H9 (cell line): Measurements from ENCODE around the gene DCXR. TPM values are rescaled to one million over a fixed set of nuclear protein-coding genes. Genes with fewer than 3 reads are reported as not detected.

Experiments
- DNase-seq: peaks from one replicate; pipeline ENCODE4 v3.0.0-alpha.2; 2017
- H2AFZ ChIP-seq: one replicate; pipeline ENCODE4 v1.6.1; 2013; ENCODE audit warnings: mild to moderate bottlenecking, low read length, control low read depth, moderate library complexity
- H2AK5ac ChIP-seq: 2 replicates; pipeline ENCODE4 v1.6.1; 2013; ENCODE audit warnings: low read length, control low read depth, mixed read lengths; ENCODE audit not compliant: insufficient read length
- H2BK120ac ChIP-seq: one replicate; pipeline ENCODE4 v1.6.1; 2013; ENCODE audit warnings: low read depth, mild to moderate bottlenecking, low read length, control low read depth, inconsistent platforms; ENCODE audit not compliant: poor library complexity, severe bottlenecking
- H2BK12ac ChIP-seq: 2 replicates; pipeline ENCODE4 v1.6.1; 2013; ENCODE audit warnings: low read length, control low read depth, mixed read lengths, low read depth; ENCODE audit not compliant: insufficient read length
- H2BK15ac ChIP-seq: 2 replicates; pipeline ENCODE4 v1.6.1; 2013; ENCODE audit warnings: low read depth, low read length, control low read depth
- H2BK20ac ChIP-seq: one replicate; pipeline ENCODE4 v1.6.1; 2013; ENCODE audit warnings: low read depth, mild to moderate bottlenecking, low read length, control low read depth, inconsistent platforms; ENCODE audit not compliant: poor library complexity, severe bottlenecking
- H2BK5ac ChIP-seq: 2 replicates; pipeline ENCODE4 v1.6.1; 2013; ENCODE audit warnings: low read length, control low read depth, mixed read lengths; ENCODE audit not compliant: insufficient read length
- H3K14ac ChIP-seq: 2 replicates; pipeline ENCODE4 v1.6.1; 2013; ENCODE audit warnings: low read length, control low read depth; ENCODE audit not compliant: insufficient read depth
- H3K18ac ChIP-seq: 2 replicates; pipeline ENCODE4 v1.6.1; 2013; ENCODE audit warnings: low read depth, mild to moderate bottlenecking, mixed read lengths, low read length, control low read depth; ENCODE audit not compliant: insufficient read length
- H3K23ac ChIP-seq: 2 replicates; pipeline ENCODE4 v1.6.1; 2013; ENCODE audit warnings: low read length, control low read depth, mixed read lengths, low read depth; ENCODE audit not compliant: insufficient read length
- H3K23me2 ChIP-seq: 2 replicates; pipeline ENCODE4 v1.6.1; 2013; ENCODE audit warnings: low read depth, mild to moderate bottlenecking, mixed read lengths, low read length, control low read depth; ENCODE audit not compliant: insufficient read length, poor library complexity, severe bottlenecking
- H3K27ac ChIP-seq: 2 replicates; pipeline ENCODE4 v1.5.1; 2013; ENCODE audit warnings: low read length, control low read depth, mixed read lengths, low read depth; ENCODE audit not compliant: insufficient read length
- H3K27me3 ChIP-seq: 2 replicates; pipeline ENCODE4 v1.6.1; 2013; ENCODE audit warnings: low read length, control low read depth, inconsistent platforms; ENCODE audit not compliant: insufficient read depth
- H3K4ac ChIP-seq: 2 replicates; pipeline ENCODE4 v1.6.1; 2013; ENCODE audit warnings: low read depth, mild to moderate bottlenecking, control low read depth, inconsistent platforms, low read length, moderate library complexity
- H3K4me1 ChIP-seq: 2 replicates; pipeline ENCODE4 v1.6.1; 2013; ENCODE audit warnings: low read length, control low read depth, inconsistent platforms; ENCODE audit not compliant: insufficient read depth
- H3K4me2 ChIP-seq: 2 replicates; pipeline ENCODE4 v1.6.1; 2013; ENCODE audit warnings: low read length, control low read depth, mixed read lengths; ENCODE audit not compliant: insufficient read length, insufficient read depth
- H3K56ac ChIP-seq: 2 replicates; pipeline ENCODE4 v1.6.1; 2013; ENCODE audit warnings: low read depth, mild to moderate bottlenecking, mixed read lengths, low read length, control low read depth; ENCODE audit not compliant: insufficient read length
- H3K79me1 ChIP-seq: 2 replicates; pipeline ENCODE4 v1.6.1; 2013; ENCODE audit warnings: low read depth, mild to moderate bottlenecking, moderate library complexity, low read length, control low read depth, inconsistent platforms; ENCODE audit not compliant: insufficient read depth, poor library complexity, severe bottlenecking
- H3K79me2 ChIP-seq: 2 replicates; pipeline ENCODE4 v1.6.1; 2013; ENCODE audit warnings: low read length, control low read depth, inconsistent platforms; ENCODE audit not compliant: insufficient read depth
- H3K9ac ChIP-seq: 2 replicates; pipeline ENCODE4 v1.6.1; 2013; ENCODE audit warnings: low read length, control low read depth, mixed read lengths; ENCODE audit not compliant: insufficient read length; ENCODE audit errors: extremely low read depth
- H3K9me3 ChIP-seq: one replicate; pipeline ENCODE4 v1.6.1; 2013; ENCODE audit warnings: low read depth, low read length, inconsistent platforms; ENCODE audit not compliant: control insufficient read depth
- H3T11ph ChIP-seq: one replicate; pipeline ENCODE4 v1.6.1; 2013; ENCODE audit warnings: mild to moderate bottlenecking, low read length, control low read depth, inconsistent platforms
- H4K20me1 ChIP-seq: one replicate; pipeline ENCODE4 v1.6.1; 2013; ENCODE audit not compliant: control insufficient read depth, insufficient read length, insufficient read depth
- H4K5ac ChIP-seq: 2 replicates; pipeline ENCODE4 v1.6.1; 2013; ENCODE audit warnings: low read depth, mild to moderate bottlenecking, mixed read lengths, low read length, control low read depth; ENCODE audit not compliant: insufficient read length
- H4K8ac ChIP-seq: replicated peaks from 2 replicates; pipeline ENCODE4 v1.6.1; 2013; ENCODE audit warnings: low read length, control low read depth, mixed read lengths, low read depth; ENCODE audit not compliant: insufficient read length
- H4K91ac ChIP-seq: 2 replicates; pipeline ENCODE4 v1.6.1; 2013; ENCODE audit warnings: low read depth, mild to moderate bottlenecking, moderate library complexity, mixed read lengths, low read length, control low read depth; ENCODE audit not compliant: insufficient read length
- H3K27ac Mint-ChIP-seq, 3 experiments: 2 replicates in 2 of 3; 3 replicates in 1 of 3; pipeline ENCODE4 v1.8.0; 2020 to 2021; ENCODE audit warnings: mixed read lengths in 3 of 3, mild to moderate bottlenecking in 1 of 3, moderate library complexity in 1 of 3
- H3K27me3 Mint-ChIP-seq: 2 replicates; pipeline ENCODE4 v1.8.0; 2021; ENCODE audit warnings: low read depth, mild to moderate bottlenecking, moderate library complexity, mixed read lengths
- H3K36me3 Mint-ChIP-seq, 3 experiments: 2 replicates in 2 of 3; 3 replicates in 1 of 3; pipeline ENCODE4 v1.8.0; 2020 to 2021; ENCODE audit warnings: low read depth in 3 of 3, mixed read lengths in 3 of 3; ENCODE audit not compliant: insufficient read depth in 1 of 3
- H3K4me1 Mint-ChIP-seq, 2 experiments: 2 replicates each; pipeline ENCODE4 v1.8.0; 2020; ENCODE audit warnings: mixed read lengths in 2 of 2
- H3K4me3 Mint-ChIP-seq, 2 experiments: 2 replicates in 1 of 2; 3 replicates in 1 of 2; pipeline ENCODE4 v1.8.0; 2020 to 2021; ENCODE audit warnings: mild to moderate bottlenecking in 2 of 2, mixed read lengths in 2 of 2, moderate library complexity in 1 of 2
- H3K9me3 Mint-ChIP-seq, 2 experiments: 2 replicates in 1 of 2; 3 replicates in 1 of 2; pipeline ENCODE4 v1.8.0; 2020; ENCODE audit warnings: mild to moderate bottlenecking in 2 of 2, mixed read lengths in 2 of 2, moderate library complexity in 1 of 2
- CTCF ChIP-seq: fragments of 200-600 bp; sonication (generic); conservative IDR thresholded peaks from 3 replicates; pipeline ENCODE4 v1.8.0; 2021; ENCODE audit warnings: antibody characterized with exemption, mild to moderate bottlenecking
- WGBS: extraction: QIAGEN DNeasy Blood & Tissue Kit; methylation state at CpG from one replicate; pipeline ENCODE4 v1.1.7; 2013; ENCODE audit warnings: missing lambda C conversion rate, low lambda C conversion rate, mixed read lengths; ENCODE audit not compliant: insufficient read length; ENCODE audit errors: extremely low coverage; 5-methylcytosine and 5-hydroxymethylcytosine counted together
- total RNA-seq: library from RNA; stranded (reverse); gene quantifications from 2 replicates; pipeline ENCODE4 v1.2.1, GENCODE V29; 2021

Gene DCXR
- total RNA-seq, 1 experiment from 2014 or later = 93.6 TPM

GRCh38 chr17:82073446-82073845 is 35.9 kb upstream of the DCXR start:
- H4K91ac ChIP-seq = no peak overlapping the region
- H2BK120ac ChIP-seq = no peak overlapping the region
- no peaks in the 10 kb centered on the region for H3K79me1 ChIP-seq
- no peaks in the 10 kb centered on the region for H3K79me2 ChIP-seq
- H3K4me2 ChIP-seq = no peak overlapping the region
- no peaks in the 10 kb centered on the region; a peak in 2 of 4 replicates for H3K4me1 Mint-ChIP-seq
- H3K4ac ChIP-seq = no peak overlapping the region
- H3K27ac ChIP-seq = no peak overlapping the region
- no peak overlapping the region for H2BK5ac ChIP-seq
- H3K36me3 Mint-ChIP-seq = peaks cover 2 to 5% (median 3%) of the 10 kb centered on the region in 3 experiments; a peak in 6 of 7 replicates
- H4K8ac ChIP-seq = no peak overlapping the region
- no peaks in the 10 kb centered on the region for H3K23me2 ChIP-seq
- no peak overlapping the region for H3K14ac ChIP-seq
- no peak overlapping the region for H2BK12ac ChIP-seq
- no peaks in the 10 kb centered on the region for H3K27me3 ChIP-seq
- H3T11ph ChIP-seq = no peak overlapping the region
- no CpG with 5 or more reads among the region's 9 CpGs for WGBS
- H4K5ac ChIP-seq = no peak overlapping the region
- H3K4me1 ChIP-seq = no peaks in the 10 kb centered on the region
- no peak overlapping the region for H3K27ac Mint-ChIP-seq
- no peaks in the 10 kb centered on the region for H4K20me1 ChIP-seq
- no peak overlapping the region for H3K9ac ChIP-seq
- H3K27me3 Mint-ChIP-seq = peaks cover 40% of the 10 kb centered on the region
- H2AFZ ChIP-seq = no peak overlapping the region
- H3K56ac ChIP-seq = no peak overlapping the region
- H2BK20ac ChIP-seq = no peak overlapping the region
- no peak overlapping the region for H2BK15ac ChIP-seq
- H3K9me3 ChIP-seq = no peaks in the 10 kb centered on the region
- no peak overlapping the region for H3K18ac ChIP-seq
- no peak for TF ChIP-seq CTCF
- no peaks in the 10 kb centered on the region for H3K9me3 Mint-ChIP-seq
- DNase-seq = no peak
- H3K4me3 Mint-ChIP-seq = no peak overlapping the region
- no peak overlapping the region for H3K23ac ChIP-seq
- H2AK5ac ChIP-seq = no peak overlapping the region
